Fibroblast of the aortic adventitia (primary cell): ENCODE results near the gene SLAIN2. TPM values are rescaled to one million over a fixed set of nuclear protein-coding genes. Genes with fewer than 3 reads are reported as not detected.

Experiments used
- DNase-seq: peaks from one replicate; pipeline ENCODE4 v3.0.0-alpha.2; 2010; ENCODE audit warnings: low read depth
- H3K4me3 ChIP-seq: 2 replicates; pipeline ENCODE4 v1.5.1; 2011; ENCODE audit warnings: low read depth, mild to moderate bottlenecking, control low read depth, low read length, moderate library complexity
- CTCF ChIP-seq: IDR thresholded peaks from 2 replicates; pipeline ENCODE4 v1.5.1; 2011; ENCODE audit warnings: mild to moderate bottlenecking, low read length, control low read depth, inconsistent platforms; ENCODE audit not compliant: insufficient read depth
- total RNA-seq: library from RNA; depleted of rRNA; stranded (reverse); fragments of >200 nt; gene quantifications from 2 replicates; pipeline ENCODE4 v1.2.3, GENCODE V29; 2012; ENCODE audit warnings: low replicate concordance

Gene SLAIN2
- total RNA-seq, 1 donor: 93.5 TPM

DNA sequence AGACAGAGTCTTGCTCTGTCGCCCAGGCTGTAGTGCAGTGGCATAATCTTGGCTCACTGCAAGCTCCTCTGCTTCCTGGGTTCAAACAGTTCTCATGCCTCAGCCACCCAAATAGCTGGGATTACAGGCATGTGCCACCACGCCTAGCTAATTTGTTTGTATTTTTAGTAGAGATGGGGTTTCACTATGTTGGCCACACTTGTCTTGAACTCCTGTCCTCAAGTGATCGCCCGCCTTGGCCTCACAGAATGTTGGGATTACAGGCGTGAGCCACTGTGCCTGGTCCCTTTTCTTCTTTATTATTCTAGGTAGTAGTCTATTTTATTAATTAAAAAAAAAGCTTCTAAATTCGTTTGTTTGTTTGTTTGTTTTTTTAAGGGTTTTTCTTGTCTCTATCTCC is 59.1 kb downstream of the SLAIN2 start:
- no peak overlapping the region for H3K4me3 ChIP-seq
- no peak for TF ChIP-seq CTCF
- DNase-seq: no peak

DNA sequence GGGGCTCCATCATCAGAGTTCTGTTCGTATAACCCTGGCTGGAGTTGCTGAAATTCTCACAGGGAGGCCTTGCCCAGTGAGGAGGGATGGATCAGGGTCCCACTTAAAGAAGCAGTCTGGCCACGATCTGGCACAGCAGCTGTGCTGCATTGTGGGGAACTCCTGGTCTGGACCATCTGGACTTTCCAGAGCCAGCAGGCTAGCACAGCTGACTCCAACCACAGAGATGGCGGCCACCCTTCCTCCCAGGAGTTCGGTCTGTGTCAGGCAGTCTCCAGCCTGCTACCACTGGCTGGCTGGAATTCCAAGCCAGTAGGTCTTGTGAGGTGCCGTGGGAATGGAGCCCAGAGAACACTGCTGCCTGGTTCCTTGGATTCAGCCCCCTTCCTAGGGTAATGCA is 62.0 kb downstream of the SLAIN2 start:
- DNase-seq: no peak
- TF ChIP-seq CTCF: no peak
- H3K4me3 ChIP-seq: no peak overlapping the region

DNA sequence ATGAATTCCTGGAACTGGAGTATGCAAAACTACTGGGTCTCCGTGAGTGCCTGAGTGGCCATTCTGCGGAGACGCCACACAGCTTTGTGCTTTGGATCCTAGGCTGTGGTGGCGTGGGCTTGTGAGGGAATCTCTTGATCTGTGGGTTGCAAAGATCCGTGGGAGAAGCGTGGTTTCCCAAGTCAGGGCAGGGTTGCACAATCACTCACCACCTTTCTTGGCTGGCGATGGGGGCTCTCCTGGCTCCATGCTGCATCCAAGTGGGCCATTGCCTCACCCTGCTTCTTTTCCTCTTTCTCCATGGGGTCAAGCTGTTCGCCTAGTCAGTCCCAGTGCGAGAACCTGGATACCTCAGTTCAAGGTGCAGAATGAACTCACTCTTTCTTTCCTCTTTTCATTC is 62.5 kb downstream of the SLAIN2 start:
- no peak for DNase-seq
- no peak for TF ChIP-seq CTCF

GRCh38 chr4:48405924-48406323 is 64.6 kb downstream of the SLAIN2 start:
- no peak overlapping the region for H3K4me3 ChIP-seq
- DNase-seq: no peak
- no peak for TF ChIP-seq CTCF

More for the DNA sequence above, 62.5 kb downstream of the SLAIN2 start:
- H3K4me3 ChIP-seq: no peak overlapping the region

DNA sequence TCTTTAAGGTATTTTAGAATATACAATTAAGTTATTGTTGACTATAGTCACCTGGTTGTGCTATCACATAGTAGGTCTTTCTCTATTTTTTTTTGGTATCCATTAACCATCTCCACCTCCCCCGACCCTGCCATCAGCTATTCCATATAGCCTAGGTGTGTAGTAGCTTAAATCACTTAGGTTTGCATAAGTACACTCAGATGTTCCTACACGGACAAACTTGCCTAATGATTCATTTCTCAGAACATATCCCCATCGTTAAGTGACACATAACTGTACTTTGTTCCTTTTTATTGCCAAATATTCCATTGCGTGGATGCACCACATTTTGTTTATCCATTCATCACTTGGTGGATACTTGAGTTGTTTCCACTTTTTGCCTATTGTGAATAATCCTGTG is 67.9 kb downstream of the SLAIN2 start:
- TF ChIP-seq CTCF: no peak

GRCh38 chr4:48410812-48411211 is 69.5 kb downstream of the SLAIN2 start:
- TF ChIP-seq CTCF: no peak
- no peak overlapping the region for H3K4me3 ChIP-seq
- DNase-seq: no peak

More for the DNA sequence above, 67.9 kb downstream of the SLAIN2 start:
- no peak overlapping the region for H3K4me3 ChIP-seq
- no peak for DNase-seq

DNA sequence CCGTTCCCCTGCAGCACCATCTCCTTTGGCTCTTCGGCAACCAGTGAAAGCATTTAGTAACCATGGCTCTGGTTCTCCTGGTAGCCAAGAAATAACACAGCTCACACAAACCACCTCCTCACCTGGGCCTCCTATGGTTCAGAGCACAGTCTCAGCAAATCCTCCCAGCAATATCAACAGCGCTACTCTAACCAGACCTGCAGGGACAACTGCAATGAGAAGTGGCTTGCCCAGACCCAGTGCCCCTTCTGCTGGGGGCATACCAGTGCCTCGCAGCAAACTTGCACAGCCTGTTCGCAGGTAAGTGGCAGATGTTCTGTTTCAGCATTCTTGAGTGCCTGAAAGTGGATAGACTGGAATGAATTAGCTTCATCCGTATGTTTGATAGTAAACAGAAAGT is 78.8 kb downstream of the SLAIN2 start:
- TF ChIP-seq CTCF: no peak
- DNase-seq: no peak
- H3K4me3 ChIP-seq: no peak overlapping the region
